ENCODE data around the gene FYN. TPM values are rescaled to one million over a fixed set of nuclear protein-coding genes. Genes with fewer than 3 reads are reported as not detected.

The FYN gene
- total RNA-seq, 4 donors from 2014 or later: 16.3 to 288 (median 52.2) TPM

DNA sequence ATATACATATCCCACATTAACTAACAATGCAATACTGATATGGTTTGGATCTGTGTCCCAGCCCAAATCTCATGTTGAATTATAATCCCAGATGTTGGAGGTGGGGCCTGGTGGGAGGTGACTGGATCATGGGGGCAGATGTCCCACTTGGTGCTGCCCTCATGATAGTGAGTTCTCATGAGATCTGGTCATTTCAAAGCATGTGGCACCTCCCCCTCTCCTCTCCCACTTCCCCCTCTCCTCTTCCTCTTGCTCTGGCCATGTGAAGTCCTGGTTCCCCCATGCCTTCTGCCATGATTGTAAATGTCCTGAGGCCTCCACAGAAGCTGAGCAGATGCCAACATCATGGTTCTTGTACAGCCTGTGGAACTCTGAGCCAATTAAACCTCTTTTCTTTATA is 71.2 kb downstream of the FYN start:
- DNase-seq: no peak
- intact Hi-C loops (cut with DNase I; ENCODE audit: low total_unique reads) (no loop called here), in situ Hi-C loops (cut with MboI; ENCODE audit: low pct_ligation_motif_present in 1 of 4, low pct_unique_long_range_greater_than_20kb in 1 of 4, low sequenced_read_pairs in 3 of 4) (no loop called here)
- H3K4me3 ChIP-seq: no peak overlapping the region
- H3K27me3 ChIP-seq: no peaks in the 10 kb centered on the region
- H3K4me1 ChIP-seq: peaks cover 8 to 43% (median 10%) of the 10 kb centered on the region in 4 donors
- TF ChIP-seq EP300 (IDR thresholded peaks at IDR 0.05; ENCODE audit: low read depth) (no peak), POLR2AphosphoS5 (IDR thresholded peaks at IDR 0.05) (no peak), POLR2A (IDR thresholded peaks at IDR 0.05) (no peak)
- TF ChIP-seq, protein P1, sequence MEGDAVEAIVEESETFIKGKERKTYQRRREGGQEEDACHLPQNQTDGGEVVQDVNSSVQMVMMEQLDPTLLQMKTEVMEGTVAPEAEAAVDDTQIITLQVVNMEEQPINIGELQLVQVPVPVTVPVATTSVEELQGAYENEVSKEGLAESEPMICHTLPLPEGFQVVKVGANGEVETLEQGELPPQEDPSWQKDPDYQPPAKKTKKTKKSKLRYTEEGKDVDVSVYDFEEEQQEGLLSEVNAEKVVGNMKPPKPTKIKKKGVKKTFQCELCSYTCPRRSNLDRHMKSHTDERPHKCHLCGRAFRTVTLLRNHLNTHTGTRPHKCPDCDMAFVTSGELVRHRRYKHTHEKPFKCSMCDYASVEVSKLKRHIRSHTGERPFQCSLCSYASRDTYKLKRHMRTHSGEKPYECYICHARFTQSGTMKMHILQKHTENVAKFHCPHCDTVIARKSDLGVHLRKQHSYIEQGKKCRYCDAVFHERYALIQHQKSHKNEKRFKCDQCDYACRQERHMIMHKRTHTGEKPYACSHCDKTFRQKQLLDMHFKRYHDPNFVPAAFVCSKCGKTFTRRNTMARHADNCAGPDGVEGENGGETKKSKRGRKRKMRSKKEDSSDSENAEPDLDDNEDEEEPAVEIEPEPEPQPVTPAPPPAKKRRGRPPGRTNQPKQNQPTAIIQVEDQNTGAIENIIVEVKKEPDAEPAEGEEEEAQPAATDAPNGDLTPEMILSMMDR (IDR thresholded peaks at IDR 0.05): no peak
- H3K27ac ChIP-seq: no peak overlapping the region
- no peaks in the 10 kb centered on the region for H3K9me3 ChIP-seq
- H3K36me3 ChIP-seq: no peaks in the 10 kb centered on the region

DNA sequence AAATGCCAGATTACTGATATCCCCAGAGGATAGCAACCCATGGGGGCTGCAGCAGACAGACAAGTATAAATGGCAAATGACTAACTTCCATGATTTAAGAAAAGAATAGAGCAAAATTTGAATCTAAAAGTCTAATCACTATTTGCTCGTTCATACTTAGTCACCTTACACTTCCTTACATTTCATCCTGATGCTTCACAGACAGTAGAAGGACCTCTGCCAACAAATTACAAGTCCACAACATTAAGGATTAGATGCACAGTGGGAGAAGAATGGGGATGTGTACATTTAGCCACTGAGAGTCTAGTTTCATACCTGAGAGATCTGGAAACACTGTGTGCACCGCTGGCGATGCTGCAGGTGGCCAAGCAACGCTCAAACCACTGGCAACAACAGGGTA is 72.4 kb downstream of the FYN start:
- Histone ChIP-seq H3K4me1 (peaks cover 8 to 36% (median 10%) of the 10 kb centered on the region in 4 donors), H3K27me3 (no peaks in the 10 kb centered on the region), H3K9me3 (no peaks in the 10 kb centered on the region), H3K36me3 (no peaks in the 10 kb centered on the region), H3K27ac (no peak overlapping the region), H3K4me3 (no peak overlapping the region)
- TF ChIP-seq, protein P1 (IDR thresholded peaks at IDR 0.05): no peak
- TF ChIP-seq POLR2A (IDR thresholded peaks at IDR 0.05) (no peak), POLR2AphosphoS5 (IDR thresholded peaks at IDR 0.05) (no peak), EP300 (IDR thresholded peaks at IDR 0.05; ENCODE audit: low read depth) (no peak)
- no peak for DNase-seq
- WGBS, 2 donors (ENCODE audit: low coverage in 1 of 2): 83 to 87% methylated on average over 1 to 4 of the region's 4 CpGs
- intact Hi-C loops (cut with DNase I; ENCODE audit: low total_unique reads) (no loop called here), in situ Hi-C loops (cut with MboI; ENCODE audit: low pct_ligation_motif_present in 1 of 4, low pct_unique_long_range_greater_than_20kb in 1 of 4, low sequenced_read_pairs in 3 of 4) (no loop called here)

DNA sequence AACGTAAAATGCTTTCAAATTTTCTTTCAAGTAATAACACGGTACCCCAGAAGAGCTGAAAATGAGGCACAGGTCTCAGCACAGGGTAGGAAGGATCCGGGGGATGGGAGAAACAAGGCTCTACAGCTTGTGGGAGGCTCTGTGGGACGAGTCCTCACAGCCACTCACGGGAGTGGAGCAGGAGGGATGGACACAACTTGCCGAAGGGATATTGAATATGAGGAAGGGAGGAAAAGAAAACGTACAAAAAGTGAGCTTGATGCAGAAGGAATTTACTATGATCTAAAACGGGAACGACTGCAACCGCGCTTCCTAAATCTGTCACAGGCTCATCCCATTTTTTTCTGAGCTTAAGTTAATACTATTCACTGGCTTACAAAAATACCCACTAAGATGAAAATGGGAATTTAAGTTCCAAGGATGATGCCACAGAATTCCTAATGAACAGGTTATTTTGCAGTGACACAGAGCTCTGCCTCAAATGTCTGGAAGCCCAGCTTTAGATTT is 72.9 kb downstream of the FYN start:
- H3K9me3 ChIP-seq: no peaks in the 10 kb centered on the region
- H3K27me3 ChIP-seq: no peaks in the 10 kb centered on the region
- H3K27ac ChIP-seq: no peak overlapping the region
- intact Hi-C loops (cut with DNase I; ENCODE audit: low total_unique reads): no loop called here
- WGBS, 2 donors (ENCODE audit: low coverage in 1 of 2): 62 to 77% methylated on average over 5 to 11 of the region's 11 CpGs
- in situ Hi-C loops (cut with MboI; ENCODE audit: low pct_ligation_motif_present in 1 of 4, low pct_unique_long_range_greater_than_20kb in 1 of 4, low sequenced_read_pairs in 3 of 4): no loop called here
- no peak overlapping the region for H3K4me3 ChIP-seq
- H3K36me3 ChIP-seq: no peaks in the 10 kb centered on the region
- H3K4me1 ChIP-seq: peaks cover 8 to 31% (median 8%) of the 10 kb centered on the region in 4 donors
- DNase-seq: no peak
- TF ChIP-seq POLR2A (IDR thresholded peaks at IDR 0.05) (no peak), EP300 (IDR thresholded peaks at IDR 0.05; ENCODE audit: low read depth) (no peak), POLR2AphosphoS5 (IDR thresholded peaks at IDR 0.05) (no peak)
- TF ChIP-seq, protein P1 (IDR thresholded peaks at IDR 0.05): no peak

- Histone ChIP-seq H3K4me1 (peaks cover 4 to 25% (median 7%) of the 10 kb centered on the region in 4 donors), H3K36me3 (no peaks in the 10 kb centered on the region), H3K27me3 (no peaks in the 10 kb centered on the region), H3K9me3 (no peaks in the 10 kb centered on the region), H3K4me3 (no peak overlapping the region), H3K27ac (no peak overlapping the region)
- in situ Hi-C loops (cut with MboI; ENCODE audit: low pct_ligation_motif_present in 1 of 4, low pct_unique_long_range_greater_than_20kb in 1 of 4, low sequenced_read_pairs in 3 of 4): no loop called here
- TF ChIP-seq, protein P1 (IDR thresholded peaks at IDR 0.05): no peak
- TF ChIP-seq POLR2AphosphoS5 (IDR thresholded peaks at IDR 0.05) (no peak), EP300 (IDR thresholded peaks at IDR 0.05; ENCODE audit: low read depth) (no peak), POLR2A (IDR thresholded peaks at IDR 0.05) (no peak)
- no peak for DNase-seq
- intact Hi-C loops (cut with DNase I; ENCODE audit: low total_unique reads): no loop called here
- 89 to 90% methylated on average over 6 to 11 of the region's 11 CpGs for WGBS, 2 donors (ENCODE audit: low coverage in 1 of 2)
These were observed 73.5 kb downstream of the FYN start for GRCh38 chr6:111799576-111800258.

All from transverse colon (tissue), 4 donors.